Mucosa of stomach (tissue), 1 donor: ENCODE data around the gene LRRN4CL.
"Not testable (repeated sequence)": the region's sequence is repeated elsewhere in the genome, so short reads cannot be mapped to it uniquely, and the experiment has no call there.

Experiments
- H3K27me3 ChIP-seq: one replicate; pipeline ENCODE4 v1.7.0; 2013; ENCODE audit warnings: mild to moderate bottlenecking, low read length; ENCODE audit not compliant: control insufficient read depth, insufficient read depth
- H3K36me3 ChIP-seq: one replicate; pipeline ENCODE4 v1.7.0; 2013; ENCODE audit warnings: low read length; ENCODE audit not compliant: control insufficient read depth, insufficient read depth
- H3K4me1 ChIP-seq: one replicate; pipeline ENCODE4 v1.7.0; 2013; ENCODE audit warnings: mild to moderate bottlenecking, low read length; ENCODE audit not compliant: control insufficient read depth, insufficient read depth
- H3K4me3 ChIP-seq: one replicate; pipeline ENCODE4 v1.7.0; 2013; ENCODE audit warnings: low read length
- H3K9ac ChIP-seq: one replicate; pipeline ENCODE4 v1.7.0; 2013; ENCODE audit warnings: mild to moderate bottlenecking, low read length, moderate library complexity
- H3K9me3 ChIP-seq: one replicate; pipeline ENCODE4 v1.7.0; 2013; ENCODE audit warnings: mild to moderate bottlenecking, low read length, moderate library complexity; ENCODE audit not compliant: control insufficient read depth
- donor health status: Pancreatic carcinoma.

The LRRN4CL gene

GRCh38 chr11:62689421-62690183 is at the start of gene LRRN4CL:
TSS of gene LRRN4CL (minus strand) at chr11:62689530. CDS start at chr11:62688508, 1,022 bp downstream.
- peaks cover 12% of the 10 kb centered on the region for H3K4me1 ChIP-seq
- no peaks in the 10 kb centered on the region for H3K9me3 ChIP-seq
- H3K9ac ChIP-seq = peak within 1 kb of the TSS; percentile 37
- H3K36me3 ChIP-seq = no peaks in the 10 kb centered on the region
- no peak within 1 kb of the TSS for H3K4me3 ChIP-seq
- H3K27me3 ChIP-seq = peaks cover 15% of the 10 kb centered on the region

- Histone ChIP-seq H3K9me3 (no peaks in the 10 kb centered on the region), H3K9ac (no peak overlapping the region), H3K27me3 (no peaks in the 10 kb centered on the region), H3K36me3 (peaks cover 7% of the 10 kb centered on the region), H3K4me1 (no peaks in the 10 kb centered on the region), H3K4me3 (no peak overlapping the region)
These were observed 47.9 kb upstream of the LRRN4CL start for GRCh38 chr11:62737196-62737595.

- no peak overlapping the region for H3K9ac ChIP-seq
- no peaks in the 10 kb centered on the region for H3K36me3 ChIP-seq
- no peaks in the 10 kb centered on the region for H3K9me3 ChIP-seq
- peaks cover 5% of the 10 kb centered on the region for H3K4me1 ChIP-seq
- no peak overlapping the region for H3K4me3 ChIP-seq
- H3K27me3 ChIP-seq = no peaks in the 10 kb centered on the region
These were observed 43.5 kb upstream of the LRRN4CL start for GRCh38 chr11:62732830-62733229.

GRCh38 chr11:62730076-62730475 is 40.7 kb upstream of the LRRN4CL start:
- not testable (repeated sequence) for H3K27me3 ChIP-seq, H3K36me3 ChIP-seq, H3K9ac ChIP-seq, H3K9me3 ChIP-seq, H3K4me1 ChIP-seq
- peak overlapping the region; percentile 9 for H3K4me3 ChIP-seq

- H3K9me3 ChIP-seq = no peaks in the 10 kb centered on the region
- peaks cover 16% of the 10 kb centered on the region for H3K4me1 ChIP-seq
- no peaks in the 10 kb centered on the region for H3K27me3 ChIP-seq
- H3K9ac ChIP-seq = peak within 1 kb of the TSS; percentile 73
- H3K4me3 ChIP-seq = peak within 1 kb of the TSS; percentile 98
- H3K36me3 ChIP-seq = peaks cover 8% of the 10 kb centered on the region
These were observed 39.0 kb upstream of the LRRN4CL start, which contains the start of gene TTC9C for GRCh38 chr11:62728171-62728988. TSS of gene TTC9C (plus strand) at chr11:62728486. CDS start at chr11:62728849, 363 bp downstream.

- H3K36me3 ChIP-seq = peaks cover 10% of the 10 kb centered on the region
- H3K4me3 ChIP-seq = peak overlapping the region; percentile 98
- peak overlapping the region; percentile 73 for H3K9ac ChIP-seq
- peaks cover 16% of the 10 kb centered on the region for H3K4me1 ChIP-seq
- no peaks in the 10 kb centered on the region for H3K9me3 ChIP-seq
- H3K27me3 ChIP-seq = no peaks in the 10 kb centered on the region
These were observed 38.5 kb upstream of the LRRN4CL start for GRCh38 chr11:62727872-62728170.

GRCh38 chr11:62727165-62727871 is 38.0 kb upstream of the LRRN4CL start, which contains the start of gene HNRNPUL2:
TSS of gene HNRNPUL2 (minus strand) at chr11:62727457. CDS start at chr11:62727156, 301 bp downstream.
- H3K4me1 ChIP-seq = peaks cover 16% of the 10 kb centered on the region

GRCh38 chr11:62726915-62727164 is 37.5 kb upstream of the LRRN4CL start:
- H3K9me3 ChIP-seq = no peaks in the 10 kb centered on the region
- no peaks in the 10 kb centered on the region for H3K27me3 ChIP-seq
- H3K4me1 ChIP-seq = peaks cover 16% of the 10 kb centered on the region
- peaks cover 17% of the 10 kb centered on the region for H3K36me3 ChIP-seq
- peak overlapping the region; percentile 98 for H3K4me3 ChIP-seq
- H3K9ac ChIP-seq = peak overlapping the region; percentile 73

More at GRCh38 chr11:62727165-62727871, 38.0 kb upstream of the LRRN4CL start, which contains the start of gene HNRNPUL2:
- Histone ChIP-seq H3K27me3 (no peaks in the 10 kb centered on the region), H3K9ac (peak within 1 kb of the TSS; percentile 73), H3K9me3 (no peaks in the 10 kb centered on the region), H3K4me3 (peak within 1 kb of the TSS; percentile 98), H3K36me3 (peaks cover 13% of the 10 kb centered on the region)

GRCh38 chr11:62726156-62726914 is 37.0 kb upstream of the LRRN4CL start:
- H3K27me3 ChIP-seq = no peaks in the 10 kb centered on the region
- H3K9ac ChIP-seq = peak overlapping the region; percentile 73
- H3K4me1 ChIP-seq = peaks cover 16% of the 10 kb centered on the region
- peak overlapping the region; percentile 76 for H3K4me3 ChIP-seq
- H3K9me3 ChIP-seq = no peaks in the 10 kb centered on the region
- peaks cover 21% of the 10 kb centered on the region for H3K36me3 ChIP-seq

- Histone ChIP-seq H3K9me3 (no peaks in the 10 kb centered on the region), H3K4me1 (peaks cover 16% of the 10 kb centered on the region), H3K36me3 (peaks cover 25% of the 10 kb centered on the region), H3K9ac (peak overlapping the region; percentile 73), H3K4me3 (peak overlapping the region; percentile 76), H3K27me3 (no peaks in the 10 kb centered on the region)
These were observed 36.3 kb upstream of the LRRN4CL start for GRCh38 chr11:62725646-62726045.

GRCh38 chr11:62724171-62724570 is 34.8 kb upstream of the LRRN4CL start:
- Histone ChIP-seq H3K4me1 (peaks cover 10% of the 10 kb centered on the region), H3K4me3 (no peak overlapping the region), H3K9ac (peak overlapping the region; percentile 73), H3K9me3 (no peaks in the 10 kb centered on the region), H3K36me3 (peaks cover 25% of the 10 kb centered on the region), H3K27me3 (no peaks in the 10 kb centered on the region)
